SKM-1 treated with dmso at 0.1 percent for 144 hours (cell line): Measurements from ENCODE around the gene GP5.

Experiments used
- DNase-seq: peaks from one replicate; lab custom pipeline; 2025; ENCODE audit not compliant: unreplicated experiment; lab: John Stamatoyannopoulos, UW

GP5 gene

GRCh38 chr3:194379651-194380050 lies 19.4 kb downstream of the GP5 start:
- DNase-seq = no peak

DNA sequence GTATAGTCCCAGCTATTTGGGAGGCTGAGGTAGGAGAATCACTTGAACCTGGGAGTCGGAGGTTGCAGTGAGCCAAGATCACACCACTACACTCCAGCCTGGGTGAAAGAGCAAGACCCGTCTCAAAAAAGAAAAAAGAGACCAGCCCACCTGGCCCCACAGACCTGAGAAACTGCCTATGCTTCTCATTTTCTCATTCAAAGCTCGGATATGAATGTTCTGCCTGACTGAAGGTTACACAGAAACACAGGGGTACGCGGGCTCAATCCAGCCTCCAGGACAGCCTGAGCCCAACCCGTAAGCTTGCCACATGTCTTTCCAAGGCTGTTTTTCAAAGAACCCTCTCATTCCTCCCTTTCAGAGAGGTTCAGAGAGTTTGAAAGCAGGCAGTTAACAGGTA lies 19.8 kb downstream of the GP5 start:
- no peak for DNase-seq

DNA sequence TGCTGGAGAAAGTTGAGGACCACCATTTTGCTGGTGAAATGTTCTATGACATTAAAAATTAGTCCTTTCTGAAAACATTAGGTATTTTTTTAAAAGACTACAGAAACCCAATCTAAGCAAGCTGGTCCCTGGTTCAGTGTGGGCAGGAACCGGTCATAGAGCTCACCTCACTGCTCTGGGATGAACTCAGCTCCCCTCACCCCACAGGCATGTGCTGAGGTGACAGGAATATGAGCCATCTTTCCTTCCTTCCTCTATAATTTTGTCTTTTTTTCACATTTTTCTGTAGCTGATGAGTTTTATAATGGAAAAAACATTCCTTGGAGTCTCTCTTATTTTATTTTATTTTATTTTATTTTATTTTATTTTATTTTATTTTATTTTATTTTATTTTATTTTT lies 21.4 kb downstream of the GP5 start:
- no peak for DNase-seq

- no peak for DNase-seq
Measured at GRCh38 chr3:194376241-194376560, 22.9 kb downstream of the GP5 start.

- no peak for DNase-seq
Measured at GRCh38 chr3:194375473-194376240, 23.4 kb downstream of the GP5 start.

GRCh38 chr3:194374935-194375334 lies 24.1 kb downstream of the GP5 start:
- DNase-seq = no peak

DNA sequence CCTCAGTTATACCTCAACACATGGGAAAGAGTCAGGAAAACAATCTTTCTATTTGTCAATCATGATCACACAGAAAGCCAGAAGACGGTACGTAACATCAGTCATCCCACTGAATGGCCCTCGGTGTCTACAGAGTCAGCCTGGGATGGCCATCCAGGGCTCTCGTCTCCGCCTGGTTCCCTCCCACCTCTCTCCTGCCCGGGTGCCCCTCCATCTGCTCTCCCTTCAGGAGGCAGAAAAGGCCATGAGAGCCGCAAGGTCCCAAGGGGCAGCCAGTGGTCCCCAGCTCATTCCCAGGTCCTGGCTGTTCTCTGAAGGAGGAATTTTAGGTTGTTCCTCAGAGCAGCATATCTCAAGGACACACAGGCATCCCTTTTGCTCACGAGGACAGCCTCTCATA lies 25.2 kb downstream of the GP5 start:
- no peak for DNase-seq

- no peak for DNase-seq
Measured at GRCh38 chr3:194373028-194373427, 26.0 kb downstream of the GP5 start.

- DNase-seq = no peak
Measured at GRCh38 chr3:194370753-194371152, 28.3 kb downstream of the GP5 start.

- no peak for DNase-seq
Measured at GRCh38 chr3:194369522-194370279, 29.4 kb downstream of the GP5 start, which contains the start of gene LRRC15. LRRC15 (minus strand) TSS chr3:194369743; CDS start chr3:194361043, 8,700 bp downstream.

DNA sequence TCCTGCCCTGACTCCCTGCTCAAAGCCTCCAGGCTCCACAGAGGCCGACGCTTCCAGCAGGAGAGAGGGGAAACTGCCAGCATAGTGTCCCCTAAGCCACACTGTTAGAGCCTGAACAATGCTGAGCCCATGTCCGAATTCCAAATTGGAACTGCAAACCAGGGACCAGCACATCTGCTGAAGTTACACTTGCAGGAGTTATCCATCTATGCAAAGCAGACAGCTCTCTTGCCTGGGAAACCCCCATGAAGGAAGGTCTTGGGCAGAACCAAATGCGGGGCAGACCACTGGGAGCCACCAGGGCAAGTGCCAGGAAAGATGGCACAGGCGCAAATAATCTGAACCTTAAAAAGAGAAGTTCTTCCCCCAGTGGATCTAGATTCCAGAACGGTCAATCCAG lies 30.1 kb downstream of the GP5 start:
- no peak for DNase-seq

DNA sequence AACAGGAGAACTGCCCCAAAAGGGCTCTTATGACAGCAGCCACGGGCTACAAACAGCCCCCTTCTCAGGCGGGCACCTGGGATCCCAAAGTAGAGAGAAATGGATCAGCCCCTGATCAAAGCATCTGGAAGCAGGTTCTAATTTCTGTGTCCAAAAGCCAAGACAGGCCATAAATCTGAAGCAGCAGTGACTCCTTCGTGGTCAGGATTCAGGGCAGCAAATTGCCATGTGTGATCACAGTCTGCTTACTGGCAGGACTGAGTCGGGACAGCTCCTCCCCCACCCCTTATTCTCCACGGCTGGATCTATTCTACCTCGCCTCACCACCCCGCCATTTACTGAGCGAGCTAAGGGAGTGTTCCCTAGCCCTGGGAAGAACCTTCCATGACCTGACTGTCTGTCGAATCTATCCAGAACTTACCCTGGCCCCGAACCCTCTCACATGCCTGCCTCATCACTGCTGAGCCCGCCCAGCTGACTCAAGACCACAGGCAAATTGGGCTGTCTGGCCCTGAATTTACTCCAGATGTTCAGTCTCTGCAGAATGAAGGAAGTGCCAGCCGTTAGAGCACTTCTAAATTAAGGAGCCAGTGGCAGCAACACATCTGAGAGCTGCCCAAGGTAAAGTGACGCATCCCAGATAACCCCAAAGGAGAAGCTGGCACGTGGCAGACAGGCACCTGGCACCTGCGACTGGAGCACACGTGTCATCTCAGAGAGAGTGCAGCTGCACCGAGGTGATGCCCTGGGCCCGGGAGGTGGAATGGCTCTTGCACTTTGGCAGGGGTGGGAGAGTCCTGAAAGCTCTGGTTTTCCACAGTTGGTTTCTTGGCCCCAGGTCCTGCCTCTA lies 30.8 kb downstream of the GP5 start:
- DNase-seq = no peak

DNA sequence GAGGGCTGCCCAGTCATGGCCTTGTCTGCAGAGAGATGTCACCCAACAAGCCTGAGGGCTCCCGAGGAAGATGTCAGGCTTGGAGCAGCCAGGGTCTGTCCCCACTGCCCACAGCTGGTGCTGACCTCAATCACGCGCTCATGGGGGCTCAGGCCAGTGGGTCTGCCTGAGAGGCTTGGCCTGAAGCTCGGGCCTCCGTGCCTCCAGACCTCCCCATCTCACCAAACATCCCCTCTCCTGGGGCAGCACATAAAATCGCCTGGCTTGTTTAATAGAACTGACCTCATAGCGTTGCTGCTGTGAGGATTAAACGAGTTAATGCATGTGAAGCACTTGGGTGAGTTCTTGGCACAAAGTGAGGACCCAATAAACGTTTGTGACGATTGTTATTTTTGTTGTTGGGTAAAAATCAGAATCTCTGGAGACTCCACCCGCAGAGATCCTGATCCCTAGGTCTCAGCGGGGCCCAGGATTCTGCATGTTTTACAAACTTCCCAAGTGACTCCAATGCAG lies 33.0 kb downstream of the GP5 start:
- no peak for DNase-seq

DNA sequence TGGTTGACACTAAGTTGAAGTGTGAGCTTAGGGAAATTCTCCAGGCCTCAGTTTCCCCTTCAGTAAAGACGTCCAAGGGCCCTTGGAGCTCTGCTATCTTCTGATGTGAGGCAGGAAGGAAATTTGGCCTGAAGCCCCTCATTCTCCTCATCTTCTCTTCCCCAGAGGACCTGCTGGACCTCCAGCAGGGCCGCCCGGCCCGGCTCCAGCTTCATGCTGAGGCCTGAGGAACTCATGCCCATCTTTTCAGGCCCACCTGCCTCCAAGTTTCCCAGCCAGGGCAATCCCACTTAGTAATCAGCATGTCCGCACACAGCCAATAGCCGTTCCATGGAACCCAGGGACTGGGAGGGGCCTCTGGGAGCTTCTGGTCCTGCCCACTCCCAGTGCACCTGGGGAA lies 33.5 kb downstream of the GP5 start:
- no peak for DNase-seq

DNA sequence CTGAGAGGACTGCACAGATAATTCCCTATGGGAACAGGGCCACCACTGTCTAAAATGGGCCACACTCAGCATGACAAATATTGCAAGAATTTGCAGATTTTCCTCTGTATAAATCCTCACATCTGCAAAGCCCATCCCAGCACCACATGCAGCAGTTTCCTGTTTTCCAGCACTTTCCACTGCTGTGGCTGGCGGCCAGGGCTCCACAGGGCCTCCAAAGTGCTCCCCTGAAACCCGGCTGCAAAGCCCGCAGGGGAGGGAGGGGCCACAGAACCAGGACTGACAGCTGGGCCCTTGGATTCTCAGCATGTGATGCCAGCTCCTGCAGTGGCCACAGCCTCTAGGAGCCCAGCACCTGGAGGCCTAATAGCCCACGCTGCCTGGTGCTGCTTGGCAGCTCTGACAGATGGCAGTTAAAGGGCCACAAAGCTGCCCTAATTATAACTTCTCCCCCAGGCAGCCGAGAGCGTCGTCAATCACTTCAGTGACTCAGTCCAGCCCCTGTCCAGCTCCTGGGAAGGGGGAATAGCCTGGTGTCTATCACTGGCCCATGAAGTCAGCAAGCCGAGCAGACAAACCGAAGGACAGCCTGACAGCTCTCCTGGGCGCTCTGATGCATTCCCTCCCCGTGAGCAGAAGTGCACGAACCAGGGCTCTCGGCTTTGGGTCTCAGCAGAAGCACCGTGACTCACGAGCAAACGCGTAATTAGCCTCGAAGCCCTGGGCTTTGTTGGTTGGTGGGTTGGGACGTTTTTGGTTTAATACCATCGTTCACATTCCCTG lies 34.2 kb downstream of the GP5 start:
- DNase-seq = no peak

DNA sequence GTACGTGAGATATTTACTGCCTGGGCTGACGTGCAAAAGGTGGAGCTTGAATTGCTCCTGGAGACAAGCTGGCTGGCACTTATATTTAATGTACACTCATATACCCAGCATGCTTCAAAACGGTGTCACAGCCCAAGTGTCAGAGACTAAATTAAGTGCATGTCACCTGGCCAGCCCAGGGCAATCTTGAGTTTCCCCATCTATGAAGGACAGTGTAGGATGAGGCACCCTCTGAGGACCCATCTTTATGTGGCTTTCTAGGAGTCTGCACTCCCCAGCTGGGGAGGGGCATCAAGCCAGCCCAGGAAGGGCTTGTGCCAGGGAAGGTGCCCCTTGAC lies 34.8 kb downstream of the GP5 start:
- DNase-seq = no peak

GRCh38 chr3:194360568-194360967 lies 38.5 kb downstream of the GP5 start:
- DNase-seq = no peak

- no peak for DNase-seq
Measured at GRCh38 chr3:194357681-194358080, 41.4 kb downstream of the GP5 start.

GRCh38 chr3:194355379-194355778 lies 43.7 kb downstream of the GP5 start:
- DNase-seq = no peak

GRCh38 chr3:194354315-194354714 lies 44.8 kb downstream of the GP5 start:
- no peak for DNase-seq
